Endothelial cell (in vitro differentiated cells): Measurements from ENCODE around the gene TAGLN. TPM values are rescaled to one million over a fixed set of nuclear protein-coding genes. Genes with fewer than 3 reads are reported as not detected.
"Not testable (repeated sequence)": the region's sequence is repeated elsewhere in the genome, so short reads cannot be mapped to it uniquely, and the experiment has no call there.

Source experiments
- DNase-seq: peaks from one replicate; pipeline ENCODE4 v3.0.0; 2021; ENCODE audit warnings: low spot score
- H3K27ac Mint-ChIP-seq: one replicate; pipeline ENCODE4 v1.8.0; 2021; ENCODE audit warnings: mixed read lengths, inconsistent platforms; ENCODE audit not compliant: unreplicated experiment
- H3K27me3 Mint-ChIP-seq: one replicate; pipeline ENCODE4 v1.8.0; 2021; ENCODE audit warnings: mild to moderate bottlenecking, moderate library complexity, mixed read lengths, inconsistent platforms; ENCODE audit not compliant: unreplicated experiment
- H3K36me3 Mint-ChIP-seq: one replicate; pipeline ENCODE4 v1.8.0; 2021; ENCODE audit warnings: mild to moderate bottlenecking, low read depth, mixed read lengths, inconsistent platforms; ENCODE audit not compliant: unreplicated experiment
- H3K4me1 Mint-ChIP-seq: one replicate; pipeline ENCODE4 v1.8.0; 2021; ENCODE audit warnings: mild to moderate bottlenecking, mixed read lengths, inconsistent platforms; ENCODE audit not compliant: unreplicated experiment
- H3K4me3 Mint-ChIP-seq: one replicate; pipeline ENCODE4 v1.8.0; 2021; ENCODE audit warnings: mild to moderate bottlenecking, mixed read lengths, inconsistent platforms; ENCODE audit not compliant: unreplicated experiment
- H3K9me3 Mint-ChIP-seq: one replicate; pipeline ENCODE4 v1.8.0; 2021; ENCODE audit warnings: mixed read lengths, inconsistent platforms; ENCODE audit not compliant: unreplicated experiment
- CTCF ChIP-seq: fragments of 200-600 bp; sonication (generic); IDR thresholded peaks from one replicate; pipeline ENCODE4 v1.5.0; 2021; ENCODE audit warnings: antibody characterized with exemption; ENCODE audit not compliant: unreplicated experiment
- total RNA-seq: library from RNA; stranded (reverse); fragmentation: NEBNext Ultra II Directional; extraction: Animal tissue kit (Norgen Biotek cat#: 25700); gene quantifications from one replicate; pipeline ENCODE4 v1.2.1, GENCODE V29; 2021; ENCODE audit not compliant: unreplicated experiment

Gene TAGLN
- total RNA-seq, 1 donor from 2014 or later = 25.4 TPM

- no peak for TF ChIP-seq CTCF
These were observed 19.1 kb upstream of the TAGLN start for GRCh38 chr11:117180020-117180419.

GRCh38 chr11:117180661-117181585, 18.2 kb upstream of the TAGLN start:
- peak overlapping the region; percentile 72 for H3K4me3 Mint-ChIP-seq
- DNase-seq = peak; percentile 81
- H3K27ac Mint-ChIP-seq = no peak overlapping the region
- H3K4me1 Mint-ChIP-seq = peaks cover 24% of the 10 kb centered on the region
- peaks cover 15% of the 10 kb centered on the region for H3K36me3 Mint-ChIP-seq
- no peaks in the 10 kb centered on the region for H3K9me3 Mint-ChIP-seq
- peak; percentile 42 for TF ChIP-seq CTCF
- H3K27me3 Mint-ChIP-seq = peaks cover 9% of the 10 kb centered on the region

More at GRCh38 chr11:117180020-117180419, 19.1 kb upstream of the TAGLN start:
- H3K27me3 Mint-ChIP-seq = peaks cover 5% of the 10 kb centered on the region
- H3K4me3 Mint-ChIP-seq = peak overlapping the region; percentile 72
- H3K4me1 Mint-ChIP-seq = peaks cover 24% of the 10 kb centered on the region
- H3K9me3 Mint-ChIP-seq = no peaks in the 10 kb centered on the region
- no peak for DNase-seq
- no peak overlapping the region for H3K27ac Mint-ChIP-seq
- H3K36me3 Mint-ChIP-seq = peaks cover 12% of the 10 kb centered on the region

GRCh38 chr11:117181586-117182550, 17.3 kb upstream of the TAGLN start:
- H3K4me1 Mint-ChIP-seq = peaks cover 24% of the 10 kb centered on the region
- no peak for DNase-seq
- no peaks in the 10 kb centered on the region for H3K9me3 Mint-ChIP-seq
- no peak overlapping the region for H3K27ac Mint-ChIP-seq
- H3K4me3 Mint-ChIP-seq = no peak overlapping the region
- no peak for TF ChIP-seq CTCF
- H3K27me3 Mint-ChIP-seq = peaks cover 9% of the 10 kb centered on the region
- H3K36me3 Mint-ChIP-seq = peaks cover 19% of the 10 kb centered on the region

- Mint-ChIP-seq H3K36me3 (peaks cover 24% of the 10 kb centered on the region), H3K9me3 (no peaks in the 10 kb centered on the region), H3K27me3 (peaks cover 11% of the 10 kb centered on the region), H3K4me1 (peaks cover 24% of the 10 kb centered on the region), H3K27ac (no peak overlapping the region), H3K4me3 (no peak overlapping the region)
- no peak for TF ChIP-seq CTCF
- no peak for DNase-seq
These were observed 16.6 kb upstream of the TAGLN start for GRCh38 chr11:117182551-117182935.

GRCh38 chr11:117183178-117183577, 16.0 kb upstream of the TAGLN start:
- H3K9me3 Mint-ChIP-seq, H3K27ac Mint-ChIP-seq, DNase-seq, H3K4me3 Mint-ChIP-seq: not testable (repeated sequence)
- H3K36me3 Mint-ChIP-seq = peaks cover 24% of the 10 kb centered on the region
- peaks cover 11% of the 10 kb centered on the region for H3K27me3 Mint-ChIP-seq
- H3K4me1 Mint-ChIP-seq = peaks cover 18% of the 10 kb centered on the region
